Left colon (tissue), 2 donors: Measurements from ENCODE around the gene SPAG16. TPM values are rescaled to one million over a fixed set of nuclear protein-coding genes. Genes with fewer than 3 reads are reported as not detected.

Source experiments
- ATAC-seq: fragments of 200-7000 bp; cut with Tn5 transposase; one replicate; pipeline ENCODE4 v1.9.1; 2020; ENCODE audit warnings: mild to moderate bottlenecking, moderate library complexity
- DNase-seq, 2 donors: peaks; one replicate each; pipeline ENCODE4 v3.0.0-alpha.2; 2020
- intact Hi-C, 2 donors: fragments of 100-400 bp; cut with DNase I in 1 of 2; cut with micrococcal nuclease in 1 of 2; formaldehyde crosslinking; loops; one replicate each; pipeline versions ENCODE4 v1.11.2 to v1.14.0; 2022; cut with DNase I, micrococcal nuclease
- microRNA-seq, 2 donors: library from miRNA; unstranded; fragments of <30 nt; microRNA quantifications; one replicate each; pipeline versions ENCODE4 v1.1.0 to v1.2.0, GENCODE V29; 2020
- total RNA-seq, 2 donors: library from RNA; stranded (reverse); fragmentation: NEBNext Ultra II Directional; extraction: Animal tissue kit (Norgen Biotek cat#: 25700); gene quantifications; one replicate each; pipeline ENCODE4 v1.2.1, GENCODE V29; 2021
- donor health status: DM: no; HTN: no; CAD: no.
- donor health status: DM: yes; HTN: yes; CAD: no.

The SPAG16 gene
- total RNA-seq, 2 donors from 2014 or later, result 21.0 to 21.8 TPM

DNA sequence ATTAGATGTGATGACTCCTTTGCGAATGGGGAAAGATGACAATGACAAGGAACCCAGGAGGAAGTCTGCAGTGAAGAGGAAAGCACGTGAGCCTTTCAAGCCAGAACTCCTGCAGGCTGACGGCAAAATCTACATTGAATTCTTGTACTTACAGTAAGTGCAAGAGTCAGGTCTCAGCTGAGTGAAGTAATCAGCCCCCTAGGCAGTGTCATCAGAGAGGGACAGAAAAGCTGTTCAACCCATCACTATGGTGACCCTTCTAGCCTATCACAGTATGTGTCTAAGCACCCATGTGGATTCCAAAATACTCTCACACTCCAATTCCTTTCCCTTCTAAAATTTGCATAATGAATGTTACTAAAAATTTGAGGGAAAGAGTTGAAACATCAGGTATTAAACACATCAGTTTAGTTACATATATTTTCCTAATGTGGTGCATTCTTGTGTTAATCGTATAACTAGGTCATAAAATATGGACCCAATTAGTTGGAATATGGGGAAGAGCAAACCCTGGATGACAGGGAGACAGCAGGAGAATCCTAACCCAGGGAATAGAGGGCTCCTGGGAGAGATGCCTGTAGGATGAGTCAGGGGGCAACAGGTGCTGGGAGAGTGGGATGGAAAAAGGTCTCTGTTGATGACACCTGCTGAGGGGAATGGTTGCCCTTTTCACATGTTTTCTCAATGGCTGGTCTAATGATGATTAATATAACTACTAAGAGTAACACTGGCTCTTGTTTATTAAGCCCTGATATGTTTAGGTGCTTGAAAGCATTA is 1166.0 kb downstream of the SPAG16 start:
- no peak for DNase-seq

GRCh38 chr2:214451516-214452275 is 1167.4 kb downstream of the SPAG16 start:
- DNase-seq, result no peak
- intact Hi-C loops, result no loop called here
- no peak for ATAC-seq

More for the DNA sequence above, 1166.0 kb downstream of the SPAG16 start:
- ATAC-seq, result no peak
- intact Hi-C loops, result no loop called here

Small RNA genes within 50 kb of the gene (microRNA-seq; reads per million reads assigned to microRNA genes)
- 0 reads per million in 2 donors for gene MIR4438

Other genes starting within 250 kb of the SPAG16 start
- gene IKZF2, start 132.9 kb upstream of the SPAG16 start, total RNA-seq, result 1 to 10 TPM; 7.7 to 8.5 TPM